Cardiac fibroblast (primary cell): ENCODE data around the gene TEX38.
A peak's percentile ranks its signal among the peaks of the same experiment; 100 is the strongest.

ENCODE experiments used
- DNase-seq, 2 donors: peaks; one replicate each; pipeline versions ENCODE4 v3.0.0 to v3.0.0-alpha.2; 2010; ENCODE audit warnings: low read depth in 2 of 2
- H3K4me3 ChIP-seq, 2 donors: replicated peaks in 1 of 2; 1 replicate in 1 of 2; 2 replicates in 1 of 2; pipeline ENCODE4 v1.5.1; 2011; ENCODE audit warnings: low read depth in 2 of 2, low read length in 2 of 2, mild to moderate bottlenecking in 2 of 2, moderate library complexity in 1 of 2
- TF ChIP-seq, protein P1 (sequence below): IDR thresholded peaks from one replicate; pipeline ENCODE4 v1.5.1; 2011; ENCODE audit warnings: low read depth, mild to moderate bottlenecking, low read length, inconsistent platforms

TEX38 gene

DNA sequence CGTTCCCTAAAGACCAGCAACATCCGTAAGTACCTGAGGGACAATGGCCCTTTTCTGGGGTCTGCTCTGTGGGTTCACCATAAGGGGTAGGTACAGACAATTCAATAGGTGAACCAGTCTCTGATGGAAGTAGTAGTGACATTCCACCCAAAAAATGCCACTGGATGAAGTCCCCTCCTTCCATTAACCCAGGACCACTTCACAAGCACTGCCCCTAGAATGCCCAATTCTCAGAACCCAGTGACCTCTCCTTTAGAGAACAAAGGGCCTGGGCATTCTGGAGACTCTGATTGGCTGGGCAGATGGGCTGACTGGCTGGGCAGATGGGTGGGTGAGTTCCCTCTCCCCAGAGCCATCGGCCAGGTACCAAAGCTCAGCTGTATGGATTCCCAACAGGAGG is at the start of gene TEX38:
Gene TEX38, plus strand, starts transcription at position 301 of the 400 bp plus-strand sequence. Its CDS starts 81 bp downstream, at position 382.
- no peak for DNase-seq

DNA sequence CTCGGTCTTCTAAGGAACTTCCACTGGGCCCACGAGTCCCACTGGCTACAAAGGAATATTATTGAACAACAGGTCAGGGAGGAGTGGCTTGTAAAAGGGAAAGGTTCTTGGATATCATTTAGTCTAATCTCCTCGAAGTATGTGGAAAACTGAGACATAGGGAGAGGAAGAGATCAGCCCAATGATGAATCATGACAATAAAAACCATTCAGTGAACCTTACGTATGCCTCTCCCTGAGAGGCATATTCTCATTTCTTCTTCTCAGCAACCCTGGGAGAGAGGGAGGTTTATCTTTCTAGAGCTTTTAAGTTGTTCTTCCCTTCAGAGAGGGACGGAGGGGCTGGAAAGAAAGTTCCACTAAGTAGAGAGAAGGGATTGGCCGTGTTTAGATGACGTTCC is 49.7 kb upstream of the TEX38 start:
- no peak overlapping the region for H3K4me3 ChIP-seq
- peak in 1 of 2 donors; percentile 14 for DNase-seq
- TF ChIP-seq, protein P1, sequence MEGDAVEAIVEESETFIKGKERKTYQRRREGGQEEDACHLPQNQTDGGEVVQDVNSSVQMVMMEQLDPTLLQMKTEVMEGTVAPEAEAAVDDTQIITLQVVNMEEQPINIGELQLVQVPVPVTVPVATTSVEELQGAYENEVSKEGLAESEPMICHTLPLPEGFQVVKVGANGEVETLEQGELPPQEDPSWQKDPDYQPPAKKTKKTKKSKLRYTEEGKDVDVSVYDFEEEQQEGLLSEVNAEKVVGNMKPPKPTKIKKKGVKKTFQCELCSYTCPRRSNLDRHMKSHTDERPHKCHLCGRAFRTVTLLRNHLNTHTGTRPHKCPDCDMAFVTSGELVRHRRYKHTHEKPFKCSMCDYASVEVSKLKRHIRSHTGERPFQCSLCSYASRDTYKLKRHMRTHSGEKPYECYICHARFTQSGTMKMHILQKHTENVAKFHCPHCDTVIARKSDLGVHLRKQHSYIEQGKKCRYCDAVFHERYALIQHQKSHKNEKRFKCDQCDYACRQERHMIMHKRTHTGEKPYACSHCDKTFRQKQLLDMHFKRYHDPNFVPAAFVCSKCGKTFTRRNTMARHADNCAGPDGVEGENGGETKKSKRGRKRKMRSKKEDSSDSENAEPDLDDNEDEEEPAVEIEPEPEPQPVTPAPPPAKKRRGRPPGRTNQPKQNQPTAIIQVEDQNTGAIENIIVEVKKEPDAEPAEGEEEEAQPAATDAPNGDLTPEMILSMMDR: no peak

More for the DNA sequence above, at the start of gene TEX38:
- TF ChIP-seq, protein P1: no peak
- H3K4me3 ChIP-seq: no peak within 1 kb of the TSS

DNA sequence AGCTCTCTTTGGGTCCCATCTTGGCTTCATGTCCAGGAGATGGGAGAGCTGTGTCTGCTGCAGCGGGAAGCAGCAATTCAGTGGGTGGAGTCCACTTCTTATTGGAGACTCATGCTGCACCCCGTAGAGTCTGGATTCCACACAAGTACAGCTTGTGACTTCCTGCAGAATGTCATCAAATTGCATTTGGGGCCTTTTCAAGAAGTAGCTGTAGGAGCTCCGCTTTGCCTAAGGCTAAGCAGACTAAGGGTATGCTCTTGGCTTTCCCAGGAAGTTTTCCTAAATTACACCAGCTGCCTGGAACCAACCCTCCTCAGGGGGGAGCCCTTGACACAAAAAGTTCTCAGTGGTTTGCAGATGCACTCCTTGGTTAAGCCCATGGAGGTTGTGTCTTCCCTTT is 49.3 kb upstream of the TEX38 start:
- TF ChIP-seq, protein P1: peak; percentile 52
- no peak overlapping the region for H3K4me3 ChIP-seq
- peak; percentile 51 to 55 for DNase-seq

DNA sequence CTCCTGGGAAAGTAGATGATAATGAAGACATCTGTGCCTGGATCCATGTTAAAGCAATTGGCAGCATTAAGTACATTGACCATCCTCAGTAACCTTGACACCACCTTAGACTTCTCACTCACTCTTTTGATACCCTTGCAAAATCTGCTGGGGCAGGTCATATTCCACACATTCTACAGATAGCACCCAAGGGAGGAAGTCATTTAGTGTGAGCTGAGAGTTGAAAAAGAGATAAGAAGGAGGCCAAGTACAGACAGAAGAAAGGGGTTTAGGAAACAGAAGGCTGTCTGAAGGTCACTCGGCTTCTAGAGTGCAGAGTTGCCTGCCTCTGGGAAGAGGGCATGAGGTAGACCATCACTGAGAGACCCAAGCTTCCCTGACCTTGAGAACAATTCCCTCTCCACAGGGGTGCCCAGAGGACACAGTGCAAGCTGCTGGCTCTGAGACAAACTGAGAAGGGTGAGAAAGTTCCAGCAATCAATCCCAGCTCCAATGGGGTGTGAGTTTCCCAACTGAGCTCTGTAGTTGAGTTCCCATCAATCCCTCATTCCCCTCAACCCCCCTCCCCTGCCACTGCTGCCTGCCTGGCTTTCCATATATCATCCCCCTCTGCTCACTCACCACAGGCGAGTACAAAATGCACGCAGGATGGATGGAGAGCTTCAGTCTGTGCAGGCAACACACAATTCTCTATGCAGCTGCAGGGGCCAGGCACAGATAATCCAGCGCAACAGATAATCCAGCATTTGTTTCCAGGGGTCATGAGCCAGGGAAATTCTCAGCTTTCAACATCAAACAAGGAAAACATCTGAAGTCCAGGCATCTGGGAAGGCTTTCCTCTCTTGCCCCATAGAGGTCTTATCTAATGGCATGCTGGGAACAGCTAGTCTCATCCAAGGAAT is 47.7 kb upstream of the TEX38 start:
- peak in 1 of 2 donors; percentile 52 for DNase-seq
- TF ChIP-seq, protein P1: no peak
- H3K4me3 ChIP-seq: no peak overlapping the region

DNA sequence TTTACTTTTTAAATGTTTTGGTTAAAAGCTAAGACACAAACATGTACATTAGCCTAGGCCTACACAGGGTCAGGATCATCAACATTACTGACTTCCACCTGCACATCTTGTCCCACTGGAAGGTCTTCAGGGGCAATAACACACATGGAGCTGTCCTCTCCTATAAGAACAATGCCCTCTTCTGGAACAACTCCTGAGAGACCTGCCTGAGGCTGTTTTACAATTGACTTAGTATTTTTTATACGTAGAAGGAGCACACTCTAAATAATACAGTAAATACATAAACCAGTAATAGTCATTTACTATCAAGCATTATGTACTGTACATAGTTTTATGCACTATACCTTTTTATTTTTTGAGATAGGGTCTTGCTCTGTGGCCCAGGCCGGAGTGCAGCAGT is 40.9 kb upstream of the TEX38 start:
- TF ChIP-seq, protein P1: no peak
- no peak for DNase-seq

DNA sequence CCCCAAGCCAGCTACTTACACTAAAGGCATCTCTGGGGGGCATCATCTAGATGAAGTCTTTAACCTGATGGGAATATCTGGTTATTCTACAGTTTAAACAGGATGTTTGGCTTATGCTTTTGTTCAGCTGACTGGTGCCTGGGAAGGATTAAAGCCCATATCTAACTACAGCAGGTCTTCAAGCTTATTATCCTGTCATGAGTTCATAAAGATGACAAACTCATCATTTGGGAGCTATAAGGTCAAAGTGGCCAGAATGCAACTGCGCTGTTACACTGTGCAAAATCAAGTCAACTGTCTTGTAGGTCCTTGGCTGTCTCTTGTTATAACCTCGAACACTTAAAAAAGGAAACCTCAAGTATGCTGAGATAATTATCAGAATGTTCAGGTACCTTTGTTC is 36.4 kb upstream of the TEX38 start:
- no peak overlapping the region for H3K4me3 ChIP-seq
- TF ChIP-seq, protein P1: no peak
- DNase-seq: no peak

More for the DNA sequence above, 40.9 kb upstream of the TEX38 start:
- no peak overlapping the region for H3K4me3 ChIP-seq
